Neural progenitor cell (in vitro differentiated cells): ENCODE data around the gene MATK.

Experiments used
- EZH2 ChIP-seq: fragments of 200-600 bp; sonication (generic); IDR thresholded peaks from 2 replicates; pipeline ENCODE4 v1.6.1; 2017; ENCODE audit warnings: antibody characterized with exemption, mild to moderate bottlenecking, moderate library complexity
- TF ChIP-seq, protein P1 (sequence below): fragments of 200-600 bp; sonication (generic); IDR thresholded peaks from 2 replicates; pipeline ENCODE4 v1.5.1; 2017; ENCODE audit warnings: antibody characterized with exemption, mild to moderate bottlenecking

GRCh38 chr19:3771000-3771905, 14.9 kb downstream of the MATK start:
- TF ChIP-seq, protein P1, sequence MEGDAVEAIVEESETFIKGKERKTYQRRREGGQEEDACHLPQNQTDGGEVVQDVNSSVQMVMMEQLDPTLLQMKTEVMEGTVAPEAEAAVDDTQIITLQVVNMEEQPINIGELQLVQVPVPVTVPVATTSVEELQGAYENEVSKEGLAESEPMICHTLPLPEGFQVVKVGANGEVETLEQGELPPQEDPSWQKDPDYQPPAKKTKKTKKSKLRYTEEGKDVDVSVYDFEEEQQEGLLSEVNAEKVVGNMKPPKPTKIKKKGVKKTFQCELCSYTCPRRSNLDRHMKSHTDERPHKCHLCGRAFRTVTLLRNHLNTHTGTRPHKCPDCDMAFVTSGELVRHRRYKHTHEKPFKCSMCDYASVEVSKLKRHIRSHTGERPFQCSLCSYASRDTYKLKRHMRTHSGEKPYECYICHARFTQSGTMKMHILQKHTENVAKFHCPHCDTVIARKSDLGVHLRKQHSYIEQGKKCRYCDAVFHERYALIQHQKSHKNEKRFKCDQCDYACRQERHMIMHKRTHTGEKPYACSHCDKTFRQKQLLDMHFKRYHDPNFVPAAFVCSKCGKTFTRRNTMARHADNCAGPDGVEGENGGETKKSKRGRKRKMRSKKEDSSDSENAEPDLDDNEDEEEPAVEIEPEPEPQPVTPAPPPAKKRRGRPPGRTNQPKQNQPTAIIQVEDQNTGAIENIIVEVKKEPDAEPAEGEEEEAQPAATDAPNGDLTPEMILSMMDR = no peak
- TF ChIP-seq EZH2 = no peak
